Measurements from ENCODE around the gene CXCL17. TPM values are rescaled to one million over a fixed set of nuclear protein-coding genes. Genes with fewer than 3 reads are reported as not detected.

The CXCL17 gene
- total and polyA plus RNA-seq, 12 donors = 0.27 to 0.50 (median 0.31) TPM; not detected in 8

DNA sequence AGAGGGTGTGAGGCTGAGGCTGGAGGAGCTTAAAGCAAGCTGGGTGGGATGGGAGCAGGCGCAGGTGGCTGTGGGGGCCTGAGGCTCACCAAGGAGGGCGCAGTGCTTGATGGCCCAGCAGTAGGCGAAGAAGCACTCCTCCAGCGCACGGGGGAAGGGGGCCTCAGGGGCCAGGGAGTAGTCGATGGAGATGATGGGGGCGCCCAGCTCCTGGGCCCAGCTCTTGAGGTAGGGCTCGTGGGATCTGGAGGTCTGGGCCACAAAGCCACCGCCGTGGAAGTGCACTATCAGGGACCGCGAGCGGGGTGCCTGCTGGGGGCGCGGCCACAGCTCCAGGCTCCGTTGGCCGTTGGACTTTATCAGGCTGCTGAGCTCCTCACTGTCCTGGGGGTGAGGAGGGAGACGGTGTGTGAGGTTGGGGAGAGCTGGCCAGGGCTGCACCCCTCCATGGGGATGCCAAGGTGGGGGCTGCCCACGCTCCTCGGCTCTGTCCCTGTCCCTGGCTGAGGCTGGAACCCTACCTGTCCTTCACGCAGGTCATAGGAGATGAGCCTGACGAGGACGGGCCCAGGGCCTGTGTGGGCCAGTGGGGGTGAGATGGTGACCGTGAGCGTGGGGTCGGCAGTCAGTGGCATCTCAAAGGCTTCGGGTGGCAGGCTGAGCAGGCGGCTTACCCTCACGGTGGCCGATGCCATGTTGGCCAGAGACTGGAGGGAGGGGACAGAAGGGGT is 35.5 kb downstream of the CXCL17 start:
- H3K36me3 ChIP-seq (replicated peaks in 1 of 2) = peaks cover 0 to 25% of the 10 kb centered on the region in 2 donors
- 89 to 95% (median 92%) methylated on average over 15 to 30 of the region's 30 CpGs for WGBS, 4 donors

DNA sequence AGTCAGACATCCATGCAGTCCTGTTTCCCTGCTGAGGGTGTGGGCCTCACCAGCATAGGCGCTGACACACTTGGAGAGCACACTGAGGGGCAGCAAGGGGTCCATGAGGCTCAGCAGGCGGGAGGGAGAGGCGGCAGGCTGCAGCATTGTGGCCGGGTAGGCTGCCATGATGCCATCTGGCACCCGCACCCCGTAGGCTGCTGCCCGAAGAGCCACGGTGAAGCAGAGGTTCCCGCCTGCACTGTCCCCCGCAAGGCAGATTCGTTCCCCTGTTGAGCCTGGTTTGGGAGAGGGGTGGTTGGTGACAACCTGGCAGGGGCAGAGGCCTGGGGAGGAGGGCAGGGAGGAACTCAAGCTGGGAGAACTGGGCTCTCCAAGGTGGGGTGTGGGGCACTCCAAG is 36.6 kb downstream of the CXCL17 start:
- Histone ChIP-seq H3K4me3 (no peak overlapping the region), H3K27ac (no peak overlapping the region), H3K9me3 (replicated peaks in 1 of 3) (no peaks in the 10 kb centered on the region), H3K27me3 (no peaks in the 10 kb centered on the region), H3K36me3 (replicated peaks in 1 of 2) (peaks cover 0 to 25% of the 10 kb centered on the region in 2 donors), H3K4me1 (replicated peaks in 1 of 2) (peaks cover 8 to 21% of the 10 kb centered on the region in 2 donors)
- no peak for DNase-seq
- 89 to 97% (median 96%) methylated on average over 5 to 11 of the region's 11 CpGs for WGBS, 4 donors
- intact Hi-C loops (cut with DNase I) = no loop called here
- TF ChIP-seq CTCF (IDR thresholded peaks at IDR 0.05) (no peak), POLR2A (IDR thresholded peaks at IDR 0.05) (no peak)

More for the DNA sequence above, 35.5 kb downstream of the CXCL17 start:
- Histone ChIP-seq H3K27ac (no peak overlapping the region), H3K4me1 (replicated peaks in 1 of 2) (peaks cover 8 to 13% of the 10 kb centered on the region in 2 donors), H3K27me3 (no peaks in the 10 kb centered on the region), H3K4me3 (no peak overlapping the region), H3K9me3 (replicated peaks in 1 of 3) (no peaks in the 10 kb centered on the region)
- DNase-seq = no peak
- intact Hi-C loops (cut with DNase I) = no loop called here
- no peak for TF ChIP-seq POLR2A (IDR thresholded peaks at IDR 0.05)
- TF ChIP-seq CTCF (IDR thresholded peaks at IDR 0.05) = no peak

- peaks cover 0 to 21% of the 10 kb centered on the region in 2 donors for H3K36me3 ChIP-seq (replicated peaks in 1 of 2)
- TF ChIP-seq CTCF (IDR thresholded peaks at IDR 0.05) = no peak
- no peak for TF ChIP-seq POLR2A (IDR thresholded peaks at IDR 0.05)
- H3K4me1 ChIP-seq (replicated peaks in 1 of 2) = peaks cover 0 to 14% of the 10 kb centered on the region in 2 donors
- no peaks in the 10 kb centered on the region for H3K27me3 ChIP-seq
- WGBS, 4 donors = 89 to 95% (median 95%) methylated on average over 10 of the region's 10 CpGs
- intact Hi-C loops (cut with DNase I) = no loop called here
- DNase-seq = no peak
- no peaks in the 10 kb centered on the region for H3K9me3 ChIP-seq (replicated peaks in 1 of 3)
- no peak overlapping the region for H3K27ac ChIP-seq
- no peak overlapping the region for H3K4me3 ChIP-seq
These were observed 39.2 kb downstream of the CXCL17 start for GRCh38 chr19:42403586-42403985.

GRCh38 chr19:42402376-42403116 is 40.2 kb downstream of the CXCL17 start:
- H3K4me1 ChIP-seq (replicated peaks in 1 of 2) = peaks cover under 1 to 19% of the 10 kb centered on the region in 2 donors
- intact Hi-C loops (cut with DNase I) = no loop called here
- peaks cover 0 to 21% of the 10 kb centered on the region in 2 donors for H3K36me3 ChIP-seq (replicated peaks in 1 of 2)
- H3K27ac ChIP-seq = peak overlapping the region in 2 of 5 donors; percentile 73
- no peak for DNase-seq
- TF ChIP-seq POLR2A (IDR thresholded peaks at IDR 0.05) (no peak), CTCF (IDR thresholded peaks at IDR 0.05) (no peak)
- H3K9me3 ChIP-seq (replicated peaks in 1 of 3) = no peaks in the 10 kb centered on the region
- H3K27me3 ChIP-seq = no peaks in the 10 kb centered on the region
- WGBS, 4 donors = 67 to 76% (median 71%) methylated on average over 28 to 34 of the region's 34 CpGs
- H3K4me3 ChIP-seq = peak overlapping the region in 1 of 4 donors; percentile 61
